ENCODE measurements around the gene TSSK2.

GRCh38 chr22:19136915-19137314 lies 5.8 kb downstream of the TSSK2 start:
- TF ChIP-seq POLR2AphosphoS5 (IDR thresholded peaks at IDR 0.05; ENCODE audit: borderline replicate concordance, low read depth, low read length) (no peak), EZH2 (IDR thresholded peaks at IDR 0.05) (no peak)
